Putamen (tissue), 1 donor: Measurements from ENCODE around the gene HTRA1.

Experiments used
- DNase-seq: peaks from one replicate; pipeline ENCODE4 v3.0.0-alpha.2; 2016; ENCODE audit warnings: low spot score

HTRA1 gene

DNA sequence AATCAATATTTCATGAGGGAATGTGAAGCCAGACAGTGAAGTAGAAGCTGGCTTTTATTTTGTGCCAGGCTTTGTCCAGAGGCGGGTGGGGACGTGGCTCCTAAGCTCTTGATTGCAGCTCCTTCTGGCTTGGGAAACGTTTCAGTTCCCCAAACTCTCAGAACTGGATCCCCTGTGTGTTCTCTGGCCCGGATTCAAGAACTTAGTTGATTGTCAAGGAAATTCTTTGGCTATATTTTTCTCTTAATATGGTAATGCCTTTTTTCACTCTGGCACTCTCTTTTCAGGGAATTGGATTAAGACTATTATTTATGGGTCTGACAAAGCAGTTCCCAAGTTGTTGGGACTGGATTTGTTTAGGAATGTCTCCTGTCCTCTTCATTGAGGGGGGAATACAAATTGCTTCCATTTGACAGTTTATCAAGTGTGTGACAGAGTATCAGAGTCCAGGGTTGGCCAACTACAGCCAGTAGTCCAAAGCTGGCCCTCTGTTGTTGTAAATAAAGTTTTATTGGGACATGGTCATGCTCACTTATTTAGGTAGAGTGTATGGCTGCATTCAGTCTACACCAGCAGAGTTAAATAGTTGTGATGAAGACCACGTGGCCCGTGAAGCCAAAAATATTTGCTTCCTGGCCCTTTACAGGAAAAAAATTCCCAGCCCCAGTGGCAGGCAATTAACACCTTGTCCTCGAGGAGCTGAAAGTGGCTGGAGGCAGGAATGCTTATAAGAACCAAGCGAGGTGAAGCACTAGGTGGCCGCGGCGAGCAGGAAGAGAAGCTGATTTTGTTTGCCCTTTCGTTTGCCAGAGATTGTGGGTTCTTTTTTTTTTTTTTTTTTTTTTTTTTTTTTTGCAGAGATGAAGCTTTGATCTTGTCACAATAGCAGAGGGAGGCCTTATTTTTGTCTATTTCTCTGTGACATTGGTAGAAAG, 34.3 kb downstream of the HTRA1 start:
- no peak for DNase-seq

DNA sequence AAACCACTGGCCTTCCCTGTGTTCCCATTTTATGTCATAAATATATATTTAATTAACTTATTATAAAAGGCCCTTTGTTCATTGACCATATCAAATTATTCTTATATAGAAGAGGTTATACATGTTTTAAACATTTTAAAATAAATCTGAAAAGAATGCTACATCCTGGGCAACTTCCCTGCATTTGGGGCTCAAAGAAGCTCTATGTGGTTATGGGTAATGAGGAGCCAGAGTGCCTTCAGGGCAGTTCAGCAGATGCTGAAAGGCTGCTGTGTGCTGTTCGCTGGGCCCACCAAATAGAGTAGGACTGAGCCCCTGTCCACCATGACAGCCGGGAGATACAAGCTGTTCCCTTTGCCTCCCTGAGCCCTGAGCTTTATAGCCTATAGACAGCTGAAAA, 35.9 kb downstream of the HTRA1 start:
- DNase-seq = no peak

GRCh38 chr10:122498521-122498920, 37.2 kb downstream of the HTRA1 start:
- DNase-seq = no peak

DNA sequence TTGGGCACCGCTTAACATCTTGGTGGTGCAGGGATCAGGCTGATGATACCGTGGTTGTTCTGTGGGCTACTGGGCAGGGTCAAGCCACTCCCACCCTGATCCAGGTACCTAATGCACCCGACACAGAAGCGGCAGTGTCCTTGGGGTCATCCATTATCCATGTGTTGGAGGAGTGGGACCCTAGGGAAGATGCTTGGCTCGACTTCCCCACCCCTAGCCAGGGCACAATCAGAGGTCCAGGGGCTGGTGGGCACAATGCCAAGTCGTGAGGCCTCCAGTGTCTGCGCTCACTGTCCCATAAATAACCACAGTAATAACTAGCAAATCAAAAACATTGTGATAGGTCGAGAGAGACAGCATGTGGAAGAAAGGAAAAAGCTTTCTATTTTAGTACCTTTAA, 37.7 kb downstream of the HTRA1 start:
- DNase-seq = no peak

- no peak for DNase-seq
These were observed 38.2 kb downstream of the HTRA1 start for GRCh38 chr10:122499491-122499941.

GRCh38 chr10:122500194-122500593, 38.8 kb downstream of the HTRA1 start:
- no peak for DNase-seq

DNA sequence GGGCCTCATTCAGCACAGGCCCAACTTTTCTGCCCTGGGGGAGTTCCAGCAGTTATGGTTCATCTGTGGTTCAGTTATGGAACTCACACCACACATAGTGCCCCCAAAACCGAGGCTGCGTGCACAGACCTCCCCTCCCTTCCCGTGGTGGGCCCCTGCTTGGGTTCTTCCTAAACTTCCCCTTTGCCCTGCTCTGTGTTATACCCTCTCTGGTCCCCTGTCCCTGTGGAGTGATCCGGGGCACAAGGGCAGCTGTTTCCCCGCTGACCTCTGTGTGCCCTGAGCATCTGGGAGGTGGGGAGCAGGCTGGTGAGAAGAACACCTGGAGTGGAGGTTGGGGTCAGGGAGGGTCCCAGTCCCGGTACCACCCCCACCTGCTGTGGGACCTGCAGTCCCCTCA, 39.4 kb downstream of the HTRA1 start:
- DNase-seq = no peak

- no peak for DNase-seq
These were observed 41.7 kb downstream of the HTRA1 start for GRCh38 chr10:122503012-122503411.

DNA sequence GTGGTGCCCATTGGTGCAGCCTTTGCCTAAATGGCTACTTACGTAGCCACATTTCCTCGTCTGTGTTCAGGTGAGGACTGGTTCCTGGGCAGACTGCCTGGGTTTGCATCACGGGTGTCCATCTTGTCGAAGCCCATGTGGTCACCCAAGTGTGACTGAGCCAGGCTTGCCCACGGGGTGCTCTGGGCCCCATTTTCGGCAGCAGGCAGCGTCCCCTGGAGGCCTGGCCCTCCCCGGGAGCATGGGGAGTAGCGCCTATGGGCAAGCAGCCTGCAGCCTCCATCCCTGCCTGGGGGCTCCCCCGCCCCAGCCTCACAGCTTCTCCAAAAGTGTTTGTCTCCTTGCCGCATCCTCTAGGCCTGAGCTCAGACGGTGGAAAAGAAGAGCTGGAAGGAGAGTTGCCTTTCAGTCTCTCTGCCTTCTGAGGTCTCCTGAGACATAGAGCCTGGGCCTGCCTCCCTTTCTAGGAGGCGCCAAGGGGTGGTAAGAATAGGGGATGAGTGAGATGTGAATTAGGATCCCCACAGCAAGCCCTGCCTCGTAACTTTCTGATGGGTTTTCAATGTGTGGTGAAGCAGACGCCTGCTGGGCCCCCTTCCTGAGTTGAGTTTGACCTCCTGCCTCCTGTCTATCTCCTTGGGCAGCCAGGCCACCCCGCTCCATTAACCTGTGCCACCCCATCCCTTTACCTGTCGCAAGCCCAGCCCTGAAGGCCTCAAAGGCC, 42.7 kb downstream of the HTRA1 start:
- no peak for DNase-seq

DNA sequence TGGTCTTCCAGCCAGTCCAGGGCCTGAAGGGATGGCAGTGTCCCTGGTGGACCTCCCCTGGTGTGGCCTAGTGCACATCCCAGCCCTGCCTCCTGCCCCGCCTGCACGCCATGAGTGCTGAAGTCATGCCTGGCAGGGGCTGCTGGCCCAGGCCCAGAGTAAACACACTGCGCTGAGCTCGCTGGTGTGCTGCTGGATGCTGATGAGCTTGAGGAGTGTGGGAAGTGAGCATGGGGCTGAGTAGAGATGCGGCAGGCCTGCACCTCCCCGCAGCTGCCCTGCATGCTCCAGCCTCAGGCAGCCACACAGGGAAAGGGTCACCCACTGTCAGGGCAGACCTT, 43.2 kb downstream of the HTRA1 start:
- DNase-seq = peak; percentile 95

GRCh38 chr10:122505011-122505410, 43.7 kb downstream of the HTRA1 start:
- no peak for DNase-seq

DNA sequence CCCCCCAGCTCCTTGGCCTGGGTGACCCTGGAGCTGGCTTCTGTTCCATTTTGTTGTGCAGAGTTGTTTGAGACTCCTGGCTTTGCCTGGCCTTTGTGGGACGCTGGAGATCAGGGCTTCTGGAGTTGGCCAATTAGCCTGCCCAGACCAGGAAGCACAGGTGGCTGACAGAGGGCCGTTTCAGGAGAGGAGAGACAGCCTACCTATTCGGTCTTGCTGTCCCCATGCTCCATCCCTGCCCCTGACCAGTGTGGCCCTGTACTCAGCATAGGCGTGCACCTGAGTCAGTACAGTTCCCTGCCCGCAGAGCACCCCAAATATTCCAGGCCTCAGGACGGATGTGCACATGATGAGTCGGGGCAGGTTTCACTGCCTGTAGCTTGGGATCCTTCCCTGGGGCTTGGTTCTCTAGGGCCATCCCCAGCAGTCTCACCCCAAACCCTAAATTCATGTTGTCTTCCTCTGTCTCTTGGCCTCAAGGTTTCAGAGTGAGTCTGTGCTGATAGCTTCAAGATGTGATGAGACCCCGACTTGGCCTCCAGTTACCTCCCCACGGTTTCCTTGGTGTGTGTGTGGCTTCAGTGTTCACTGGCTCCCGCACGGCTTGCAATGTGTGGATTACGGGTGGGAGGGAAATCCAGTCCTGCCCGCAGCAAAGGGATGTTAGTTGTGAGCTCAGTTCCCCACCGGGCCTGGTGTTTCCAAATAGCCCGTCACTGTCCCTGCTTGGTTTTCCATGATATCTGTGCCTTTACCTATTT, 44.7 kb downstream of the HTRA1 start:
- no peak for DNase-seq

DNA sequence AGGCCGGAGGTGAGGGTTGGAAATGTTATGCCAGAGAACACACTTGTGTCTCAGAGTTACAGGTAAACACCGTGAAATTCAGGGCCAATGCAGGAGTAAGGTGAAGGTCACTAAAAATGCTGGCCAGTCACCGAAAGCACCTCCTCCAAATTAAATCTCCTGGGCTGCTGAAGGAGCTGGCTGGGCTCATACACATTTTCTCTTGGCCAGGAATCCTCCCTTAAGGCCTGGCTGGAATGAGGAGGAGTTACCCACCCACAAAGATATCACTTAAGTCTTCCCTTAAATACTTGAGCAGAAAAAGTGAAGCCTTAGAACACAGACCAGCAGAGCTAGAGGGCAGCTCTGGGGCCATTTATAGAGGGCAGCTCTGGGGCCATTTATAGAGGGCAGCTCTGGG, 46.3 kb downstream of the HTRA1 start:
- DNase-seq = no peak

- DNase-seq = no peak
These were observed 46.7 kb downstream of the HTRA1 start for GRCh38 chr10:122508021-122508420.

- no peak for DNase-seq
These were observed 48.0 kb downstream of the HTRA1 start for GRCh38 chr10:122509323-122509722.

DNA sequence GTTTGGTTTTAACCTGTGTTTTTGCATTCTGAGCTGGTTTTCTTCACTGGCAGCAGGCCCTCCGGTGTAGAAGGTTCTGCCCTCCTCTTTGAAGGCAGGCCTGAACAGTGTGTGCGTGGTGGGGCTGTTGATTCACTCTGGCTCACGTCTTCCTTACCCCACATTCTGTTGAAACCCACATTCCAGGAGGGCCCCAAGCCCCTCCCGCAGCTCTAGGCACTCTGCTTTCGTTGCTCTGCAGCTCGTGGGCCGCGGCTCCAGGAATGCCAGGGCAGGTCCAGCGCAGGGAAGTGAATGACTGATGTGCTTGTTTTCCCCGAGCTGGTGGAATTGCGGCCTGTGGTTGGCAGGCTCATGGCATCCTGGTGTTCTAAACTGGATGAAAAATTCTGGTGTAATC, 49.0 kb downstream of the HTRA1 start:
- no peak for DNase-seq

- DNase-seq = no peak
These were observed 49.4 kb downstream of the HTRA1 start for GRCh38 chr10:122510736-122511135.

GRCh38 chr10:122513053-122513452, 51.7 kb downstream of the HTRA1 start:
- no peak for DNase-seq

GRCh38 chr10:122514045-122514840, 52.9 kb downstream of the HTRA1 start:
- DNase-seq = no peak

GRCh38 chr10:122515022-122515424, 53.7 kb downstream of the HTRA1 start:
- DNase-seq = no peak

DNA sequence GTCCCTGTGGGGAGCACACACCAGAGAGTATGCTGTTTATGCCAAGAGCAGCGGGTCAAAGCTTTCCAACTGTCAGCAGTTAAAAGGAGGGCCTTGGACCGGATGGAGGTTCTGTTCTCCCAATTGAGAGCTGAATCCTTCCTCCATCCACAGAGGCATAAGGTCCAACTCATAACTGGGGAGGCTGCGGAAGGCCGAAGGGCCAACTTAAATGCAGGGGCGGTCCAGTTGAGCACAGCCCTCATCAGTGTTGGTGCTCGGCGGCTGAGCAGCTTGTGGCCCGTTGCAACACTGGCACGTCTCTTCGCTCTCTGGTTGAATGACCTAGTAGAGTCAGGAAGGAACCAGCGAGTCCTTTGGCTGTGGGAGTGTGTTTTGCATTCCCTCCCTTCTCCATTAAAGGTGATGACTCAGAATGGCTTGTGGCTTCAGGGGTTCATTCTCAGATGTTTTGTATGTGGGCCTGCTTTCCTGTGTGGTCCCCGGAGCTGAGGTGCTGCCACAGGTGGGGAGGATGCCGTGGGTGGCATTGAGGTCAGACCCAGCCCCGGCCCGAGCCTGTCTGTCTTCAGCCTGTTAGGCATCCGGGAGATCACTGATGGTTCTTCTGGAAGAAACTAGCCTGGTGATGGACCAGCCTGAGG, 54.4 kb downstream of the HTRA1 start:
- DNase-seq = no peak
